PFSK-1 (cell line): ENCODE data around the gene POSTN.

Experiments
- POLR2AphosphoS5 ChIP-seq: IDR thresholded peaks from 2 replicates; pipeline ENCODE4 v1.6.1; 2012; ENCODE audit warnings: low read depth, mild to moderate bottlenecking, control low read depth, low read length, moderate library complexity
- REST ChIP-seq, 2 experiments: IDR thresholded peaks; 2 replicates each; pipeline versions ENCODE4 v1.6.1 to v1.8.0; 2011 to 2012; ENCODE audit warnings: low read depth in 2 of 2, low read length in 2 of 2, control low read depth in 1 of 2, inconsistent platforms in 1 of 2, mild to moderate bottlenecking in 1 of 2, moderate library complexity in 1 of 2; ENCODE audit not compliant: insufficient read depth in 1 of 2

GRCh38 chr13:37539976-37540605 lies 58.5 kb downstream of the POSTN start:
- TF ChIP-seq POLR2AphosphoS5 (no peak), REST (IDR thresholded peaks at IDR 0.05; ENCODE audit: insufficient read depth in 1 of 2, low read depth in 2 of 2, low read length in 2 of 2) (no peak)
